ENCODE results near the gene ERGIC3. TPM values are rescaled to one million over a fixed set of nuclear protein-coding genes. Genes with fewer than 3 reads are reported as not detected.

Gene ERGIC3
- total and polyA plus RNA-seq, 2 of the 13 experiments (the other 11 are each of a cell fraction or from before 2014, with no cell fraction given) = 407 to 670 TPM

GRCh38 chr20:35541783-35542662, at the start of gene ERGIC3 (continued):
- no peak for TF ChIP-seq ZNF512 (CRISPR knock-in tag; IDR thresholded peaks at IDR 0.05)
- peak; percentile 69 for TF ChIP-seq ZC3H13 (CRISPR knock-in tag; IDR thresholded peaks at IDR 0.05)
- no peak for TF ChIP-seq TCF12 (IDR thresholded peaks at IDR 0.05)
- no peak for TF ChIP-seq TCF12 (CRISPR knock-in tag; IDR thresholded peaks at IDR 0.05)
- TF ChIP-seq ZNF703 (CRISPR knock-in tag; IDR thresholded peaks at IDR 0.05; ENCODE audit: borderline replicate concordance) = peak; percentile 81; the same call in 1 of the 2 replicates
- peak; percentile 91; the same call in 1 of the 2 replicates for TF ChIP-seq ZNF446 (CRISPR knock-in tag; IDR thresholded peaks at IDR 0.05)
- TF ChIP-seq ZKSCAN8 (CRISPR knock-in tag; IDR thresholded peaks at IDR 0.05; ENCODE audit: borderline replicate concordance) = no peak
- peak; percentile 85; the same call in 1 of the 2 replicates for TF ChIP-seq SPEN (CRISPR knock-in tag; IDR thresholded peaks at IDR 0.05; ENCODE audit: low read depth)
- TF ChIP-seq ZKSCAN5 (CRISPR knock-in tag; IDR thresholded peaks at IDR 0.05) = peak; percentile 51; the same call in 1 of the 2 replicates
- no peak for TF ChIP-seq IKZF1 (IDR thresholded peaks at IDR 0.05)
- peak; percentile 32; the same call in 1 of the 2 replicates for TF ChIP-seq ZHX1 (CRISPR knock-in tag; IDR thresholded peaks at IDR 0.05; ENCODE audit: low read depth)
- TF ChIP-seq PCBP2 (optimal IDR thresholded peaks at IDR 0.05; ENCODE audit: low read depth, low read length, poor library complexity, severe bottlenecking) = peak; percentile 55
- no peak; the same call in 1 of the 2 replicates for TF ChIP-seq MXD1 (CRISPR knock-in tag; IDR thresholded peaks at IDR 0.05)
- TF ChIP-seq KDM4B (CRISPR knock-in tag; IDR thresholded peaks at IDR 0.05) = no peak
- no peak for TF ChIP-seq ZBTB43 (CRISPR knock-in tag; conservative IDR thresholded peaks at IDR 0.05)
- TF ChIP-seq YY1 (IDR thresholded peaks at IDR 0.05; ENCODE audit: insufficient read depth, insufficient replicate concordance, low read depth, low read length) = peak; percentile 86
- TF ChIP-seq GPN1 (CRISPR knock-in tag; IDR thresholded peaks at IDR 0.05; ENCODE audit: borderline replicate concordance) = no peak
- no peak for TF ChIP-seq SMC3 (IDR thresholded peaks at IDR 0.05; ENCODE audit: low read length)
- no peak for TF ChIP-seq ZSCAN29 (CRISPR knock-in tag; conservative IDR thresholded peaks at IDR 0.05)
- peak; percentile 63; the same call in 1 of the 2 replicates for TF ChIP-seq ZNF614 (CRISPR knock-in tag; IDR thresholded peaks at IDR 0.05; ENCODE audit: borderline replicate concordance)
- TF ChIP-seq CREM (IDR thresholded peaks at IDR 0.05) = peak; percentile 71
- no peak for TF ChIP-seq CREM (CRISPR knock-in tag; IDR thresholded peaks at IDR 0.05)
- peak; percentile 67; the same call in 1 of the 2 replicates for TF ChIP-seq GFI1 (CRISPR knock-in tag; IDR thresholded peaks at IDR 0.05; ENCODE audit: borderline replicate concordance)
- peak; percentile 77 for TF ChIP-seq ZNF274 (CRISPR knock-in tag; IDR thresholded peaks at IDR 0.05)
